CD4-positive, alpha-beta memory T cell (primary cell): ENCODE data around the gene ARHGAP9. TPM values are rescaled to one million over a fixed set of nuclear protein-coding genes. Genes with fewer than 3 reads are reported as not detected.

Experiments
- CTCF ChIA-PET: fragments of 350-600 bp; sonication (Branson Sonifier 250); formaldehyde crosslinking; loops from one replicate; lab custom pipeline; 2021; ENCODE audit warnings: inconsistent platforms; ENCODE audit not compliant: partially characterized antibody; lab: Charles Lee
- POLR2A ChIA-PET: fragments of 350-600 bp; sonication (Branson Sonifier 250); formaldehyde crosslinking; loops from one replicate; lab custom pipeline; 2021; ENCODE audit not compliant: partially characterized antibody; lab: Charles Lee
- DNase-seq, 5 donors: peaks; one replicate each; pipeline versions ENCODE4 v3.0.0 to v3.0.0-alpha.2; 2020 to 2022; ENCODE audit warnings: mixed read lengths in 1 of 5
- H3K27ac ChIP-seq: one replicate; pipeline ENCODE4 v1.7.0; 2013; ENCODE audit warnings: low read depth, low read length
- H3K27me3 ChIP-seq: 2 replicates; pipeline ENCODE4 v1.7.0; 2013; ENCODE audit warnings: mild to moderate bottlenecking, low read length, moderate library complexity; ENCODE audit not compliant: insufficient read depth
- H3K36me3 ChIP-seq: 2 replicates; pipeline ENCODE4 v1.7.0; 2013; ENCODE audit warnings: mild to moderate bottlenecking, low read length, moderate library complexity; ENCODE audit not compliant: insufficient read depth
- H3K4me1 ChIP-seq: 2 replicates; pipeline ENCODE4 v1.7.0; 2013; ENCODE audit warnings: mild to moderate bottlenecking, low read length, moderate library complexity; ENCODE audit not compliant: insufficient read depth
- H3K4me3 ChIP-seq, 2 donors: one replicate each; pipeline ENCODE4 v1.7.0; 2013; ENCODE audit warnings: low read length in 2 of 2, mild to moderate bottlenecking in 1 of 2
- H3K9me3 ChIP-seq, 2 donors: one replicate each; pipeline ENCODE4 v1.7.0; 2013; ENCODE audit warnings: low read length in 2 of 2, control low read depth in 1 of 2; ENCODE audit not compliant: control insufficient read depth in 1 of 2
- H3K27ac Mint-ChIP-seq, 7 donors: one replicate each; pipeline ENCODE4 v1.8.0; 2020 to 2021; ENCODE audit warnings: mixed read lengths in 7 of 7, mild to moderate bottlenecking in 6 of 7, inconsistent platforms in 3 of 7, moderate library complexity in 3 of 7
- H3K27me3 Mint-ChIP-seq, 2 donors: one replicate each; pipeline ENCODE4 v1.8.0; 2020 to 2021; ENCODE audit warnings: mixed read lengths in 2 of 2
- H3K36me3 Mint-ChIP-seq, 2 donors: one replicate each; pipeline ENCODE4 v1.8.0; 2020 to 2021; ENCODE audit warnings: mixed read lengths in 2 of 2, inconsistent platforms in 1 of 2, mild to moderate bottlenecking in 1 of 2
- H3K4me1 Mint-ChIP-seq, 4 donors: one replicate each; pipeline ENCODE4 v1.8.0; 2020 to 2021; ENCODE audit warnings: mixed read lengths in 4 of 4, mild to moderate bottlenecking in 1 of 4
- H3K4me3 Mint-ChIP-seq, 8 donors: one replicate each; pipeline ENCODE4 v1.8.0; 2020 to 2021; ENCODE audit warnings: mixed read lengths in 8 of 8, mild to moderate bottlenecking in 7 of 8, moderate library complexity in 6 of 8, inconsistent platforms in 3 of 8
- H3K9me3 Mint-ChIP-seq, 8 donors: one replicate each; pipeline ENCODE4 v1.8.0; 2020 to 2021; ENCODE audit warnings: mixed read lengths in 8 of 8, mild to moderate bottlenecking in 5 of 8, inconsistent platforms in 3 of 8, moderate library complexity in 1 of 8
- intact Hi-C: fragments of 100-400 bp; cut with micrococcal nuclease; formaldehyde crosslinking; loops from one replicate; pipeline ENCODE4 v1.15.1; 2023
- polyA plus RNA-seq, 2 donors: library from polyadenylated mRNA; unstranded; fragments of 300-500 nt; fragmentation: Illumina TruSeq; gene quantifications; one replicate each; pipeline ENCODE4 v1.2.3, GENCODE V29; 2021
- total RNA-seq, 2 experiments: library from RNA; stranded (reverse); gene quantifications; one replicate each; pipeline ENCODE4 v1.2.3, GENCODE V29; 2021

ARHGAP9 gene
- total and polyA plus RNA-seq, 4 experiments from 2014 or later = 206 to 278 (median 241) TPM

GRCh38 chr12:57456737-57457490 lies 22.8 kb downstream of the ARHGAP9 start:
- H3K4me3 ChIP-seq = no peak overlapping the region
- Mint-ChIP-seq H3K4me1 (peaks cover 18 to 43% (median 32%) of the 10 kb centered on the region in 4 donors), H3K27ac (peak overlapping the region in 2 of 7 donors; percentile 38 to 62), H3K4me3 (peak overlapping the region in 1 of 8 donors; percentile 20), H3K9me3 (no peaks in the 10 kb centered on the region), H3K36me3 (peaks cover 0 to 2% of the 10 kb centered on the region in 2 donors), H3K27me3 (peaks cover 3 to 18% of the 10 kb centered on the region in 2 donors)
- no peaks in the 10 kb centered on the region for H3K36me3 ChIP-seq
- H3K27me3 ChIP-seq = peaks cover 10% of the 10 kb centered on the region
- intact Hi-C loops = loop anchor here (1.0 to 10.0 kb wide), 2 partner anchors 194 to 238 kb away; partner anchors contain the start of gene OS9
- H3K9me3 ChIP-seq = no peaks in the 10 kb centered on the region
- H3K27ac ChIP-seq = no peak overlapping the region
- ChIA-PET POLR2A (interaction anchor here (0.7 kb wide), 1 partner anchor 24 kb away, joined by 4 read pairs; no protein-coding TSS in a partner anchor), CTCF (interaction anchor here (0.6 to 5.0 kb wide), 14 partner anchors 8 to 195 kb away, joined by 3 to 43 read pairs (median 8); partner anchors contain the start of gene DDIT3)
- no peak for DNase-seq
- H3K4me1 ChIP-seq = peaks cover 29% of the 10 kb centered on the region

- no peak overlapping the region for H3K4me3 ChIP-seq
- ChIA-PET CTCF (interaction anchor here (0.6 to 5.0 kb wide), 25 partner anchors 9 to 195 kb away, joined by 3 to 31 read pairs (median 4); partner anchors contain the start of genes ARHGAP9, B4GALNT1, DDIT3 and INHBC), POLR2A (interaction anchor here (0.7 kb wide), 1 partner anchor 24 kb away, joined by 4 read pairs; no protein-coding TSS in a partner anchor)
- Mint-ChIP-seq H3K36me3 (peaks cover 0 to 2% of the 10 kb centered on the region in 2 donors), H3K9me3 (no peaks in the 10 kb centered on the region), H3K4me3 (peak overlapping the region in 6 of 8 donors; percentile 41 to 80 (median 64)), H3K27me3 (peaks cover 2 to 15% of the 10 kb centered on the region in 2 donors), H3K4me1 (peaks cover 15 to 36% (median 28%) of the 10 kb centered on the region in 4 donors), H3K27ac (peak overlapping the region in 2 of 7 donors; percentile 1 to 38)
- peak in 4 of 5 donors; percentile 28 to 48 (median 39) for DNase-seq
- H3K9me3 ChIP-seq = no peaks in the 10 kb centered on the region
- intact Hi-C loops = loop anchor here (1.0 to 10.0 kb wide), 2 partner anchors 193 to 239 kb away; partner anchors contain the start of gene OS9
- peaks cover 6% of the 10 kb centered on the region for H3K27me3 ChIP-seq
- H3K4me1 ChIP-seq = peaks cover 22% of the 10 kb centered on the region
- H3K36me3 ChIP-seq = no peaks in the 10 kb centered on the region
- H3K27ac ChIP-seq = no peak overlapping the region
These were observed 23.4 kb downstream of the ARHGAP9 start for GRCh38 chr12:57456145-57456700.

- Mint-ChIP-seq H3K9me3 (no peaks in the 10 kb centered on the region), H3K27ac (peak overlapping the region in 1 of 7 donors; percentile 38), H3K4me1 (peaks cover 14 to 31% (median 23%) of the 10 kb centered on the region in 4 donors), H3K36me3 (peaks cover 0 to 2% of the 10 kb centered on the region in 2 donors), H3K4me3 (peak overlapping the region in 6 of 8 donors; percentile 41 to 80 (median 64)), H3K27me3 (peaks cover 0 to 12% of the 10 kb centered on the region in 2 donors)
- POLR2A ChIA-PET = no interaction called here
- Histone ChIP-seq H3K36me3 (no peaks in the 10 kb centered on the region), H3K9me3 (no peaks in the 10 kb centered on the region), H3K4me1 (peaks cover 15% of the 10 kb centered on the region), H3K27ac (no peak overlapping the region), H3K4me3 (no peak overlapping the region), H3K27me3 (no peaks in the 10 kb centered on the region)
- CTCF ChIA-PET = interaction anchor here (0.6 to 5.0 kb wide), 27 partner anchors 9 to 226 kb away, joined by 3 to 31 read pairs (median 4); partner anchors contain the start of genes ARHGAP9, B4GALNT1, DDIT3 and INHBC
- no peak for DNase-seq
- intact Hi-C loops = loop anchor here (1.0 to 10.0 kb wide), 2 partner anchors 192 to 239 kb away; partner anchors contain the start of gene OS9
These were observed 24.1 kb downstream of the ARHGAP9 start for GRCh38 chr12:57455374-57456144.

DNA sequence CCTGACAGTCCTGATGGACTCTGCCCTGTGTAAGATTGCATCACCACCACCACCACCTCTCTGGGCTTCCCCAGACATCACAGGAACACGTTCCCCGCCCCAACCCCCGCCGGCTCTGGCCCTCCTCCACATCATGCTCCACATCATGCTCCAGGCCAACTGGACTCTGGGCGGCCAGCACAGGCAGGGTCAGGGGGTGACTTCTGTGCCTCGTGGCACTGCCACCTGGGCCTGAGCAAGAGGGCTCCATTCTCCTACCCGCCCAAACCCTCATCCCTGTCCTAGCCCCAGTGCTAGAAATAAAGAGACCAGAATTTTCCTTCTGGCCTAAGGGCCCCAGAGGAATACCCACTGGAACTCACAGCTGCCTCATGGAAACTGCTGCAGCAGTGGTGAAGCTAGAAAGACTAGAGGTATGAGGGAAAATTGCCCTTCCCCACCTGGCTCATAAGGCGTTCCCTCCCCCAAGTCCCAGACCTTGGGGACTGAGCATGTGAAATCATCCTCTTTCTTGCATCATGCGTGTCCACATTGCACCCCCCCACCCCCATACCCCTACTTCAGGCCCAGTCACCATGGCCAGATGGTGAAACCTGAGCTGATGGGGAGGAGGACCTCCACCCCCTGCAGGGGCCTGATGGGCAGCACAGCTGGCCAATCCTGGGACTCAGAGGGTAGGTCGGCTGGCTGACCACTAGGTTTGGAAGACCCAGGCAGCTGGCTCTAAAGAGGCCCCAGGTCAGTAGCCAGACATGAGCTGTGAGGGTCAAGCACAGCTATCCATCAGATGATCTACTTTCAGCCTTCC lies 24.9 kb downstream of the ARHGAP9 start, which contains the start of gene INHBE:
Gene INHBE, plus strand, starts transcription at position 742 of the 808 bp plus-strand sequence. CDS start 230 bp downstream, outside the sequence.
- Mint-ChIP-seq H3K4me3 (peak within 1 kb of the TSS in 6 of 8 donors; percentile 41 to 80 (median 64)), H3K27me3 (peaks cover 0 to 9% of the 10 kb centered on the region in 2 donors), H3K36me3 (peaks cover 0 to 2% of the 10 kb centered on the region in 2 donors), H3K4me1 (peaks cover 9 to 25% (median 19%) of the 10 kb centered on the region in 4 donors), H3K27ac (peak within 1 kb of the TSS in 2 of 7 donors; percentile 1 to 38), H3K9me3 (no peaks in the 10 kb centered on the region)
- Histone ChIP-seq H3K27ac (no peak within 1 kb of the TSS), H3K9me3 (no peaks in the 10 kb centered on the region), H3K4me3 (no peak within 1 kb of the TSS), H3K4me1 (peaks cover 9% of the 10 kb centered on the region), H3K27me3 (no peaks in the 10 kb centered on the region), H3K36me3 (no peaks in the 10 kb centered on the region)
- ChIA-PET CTCF (interaction anchor here (0.6 to 5.0 kb wide), 17 partner anchors 10 to 225 kb away, joined by 3 to 31 read pairs (median 6); partner anchors contain the start of genes ARHGAP9, INHBC and SHMT2), POLR2A (no interaction called here)
- no peak for DNase-seq
- intact Hi-C loops = loop anchor here (10.0 kb wide), 1 partner anchor 240 kb away; the partner anchor contains the start of gene OS9

DNA sequence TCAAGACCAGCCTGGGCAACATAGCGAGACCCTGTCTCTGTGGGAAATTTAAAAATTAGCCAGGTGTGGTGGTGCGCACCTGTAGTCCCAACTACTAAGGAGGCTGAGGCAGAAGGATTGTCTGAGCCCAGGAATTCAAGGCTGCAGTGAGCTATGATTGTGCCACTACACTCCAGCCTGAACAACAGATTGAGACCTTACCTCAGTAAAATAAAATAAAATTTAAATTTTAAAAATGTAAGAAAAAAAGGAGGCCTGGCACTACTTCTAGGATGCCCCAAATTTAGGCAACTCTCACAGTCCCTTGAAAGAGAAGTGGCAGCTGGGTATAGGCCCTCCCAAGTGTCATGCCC lies 25.5 kb downstream of the ARHGAP9 start:
- DNase-seq = no peak
- H3K9me3 Mint-ChIP-seq = no peaks in the 10 kb centered on the region
- Histone ChIP-seq H3K27ac (no peak overlapping the region), H3K36me3 (no peaks in the 10 kb centered on the region), H3K4me3 (no peak overlapping the region), H3K27me3 (no peaks in the 10 kb centered on the region), H3K9me3 (no peaks in the 10 kb centered on the region), H3K4me1 (peaks cover 9% of the 10 kb centered on the region)
- ChIA-PET CTCF (interaction anchor here (1.0 to 5.0 kb wide), 8 partner anchors 9 to 212 kb away, joined by 3 to 31 read pairs (median 8); partner anchors contain the start of gene INHBC), POLR2A (no interaction called here)
- intact Hi-C loops = loop anchor here (10.0 kb wide), 1 partner anchor 241 kb away; the partner anchor contains the start of gene OS9
- H3K36me3 Mint-ChIP-seq = peaks cover 0 to 2% of the 10 kb centered on the region in 2 donors
- no peak overlapping the region for H3K27ac Mint-ChIP-seq
- H3K4me3 Mint-ChIP-seq = no peak overlapping the region
- peaks cover 8 to 19% (median 15%) of the 10 kb centered on the region in 4 donors for H3K4me1 Mint-ChIP-seq
- H3K27me3 Mint-ChIP-seq = peaks cover 0 to 7% of the 10 kb centered on the region in 2 donors
